Nephron (organoid): ENCODE data around the gene POPDC3.

ENCODE experiments used
- H3K27ac Mint-ChIP-seq, 3 experiments: 2 replicates each; pipeline ENCODE4 v1.8.0; 2020; ENCODE audit warnings: mixed read lengths in 3 of 3, mild to moderate bottlenecking in 2 of 3, moderate library complexity in 1 of 3
- H3K27me3 Mint-ChIP-seq: 2 replicates; pipeline ENCODE4 v1.8.0; 2021; ENCODE audit warnings: low read depth, mild to moderate bottlenecking, moderate library complexity, mixed read lengths
- H3K36me3 Mint-ChIP-seq: 2 replicates; pipeline ENCODE4 v1.8.0; 2020; ENCODE audit warnings: low read depth, mixed read lengths
- H3K4me1 Mint-ChIP-seq: 2 replicates; pipeline ENCODE4 v1.8.0; 2020; ENCODE audit warnings: mixed read lengths
- H3K4me3 Mint-ChIP-seq, 3 experiments: 2 replicates each; pipeline ENCODE4 v1.8.0; 2020; ENCODE audit warnings: mild to moderate bottlenecking in 3 of 3, mixed read lengths in 3 of 3, moderate library complexity in 2 of 3
- H3K9me3 Mint-ChIP-seq: 2 replicates; pipeline ENCODE4 v1.8.0; 2020; ENCODE audit warnings: mixed read lengths
- TF ChIP-seq, protein P1 (sequence below), 3 experiments: fragments of 200-600 bp; sonication (generic); IDR thresholded peaks; one replicate each; pipeline ENCODE4 v1.5.0; 2021; ENCODE audit warnings: antibody characterized with exemption in 3 of 3; ENCODE audit not compliant: unreplicated experiment in 3 of 3

The POPDC3 gene

DNA sequence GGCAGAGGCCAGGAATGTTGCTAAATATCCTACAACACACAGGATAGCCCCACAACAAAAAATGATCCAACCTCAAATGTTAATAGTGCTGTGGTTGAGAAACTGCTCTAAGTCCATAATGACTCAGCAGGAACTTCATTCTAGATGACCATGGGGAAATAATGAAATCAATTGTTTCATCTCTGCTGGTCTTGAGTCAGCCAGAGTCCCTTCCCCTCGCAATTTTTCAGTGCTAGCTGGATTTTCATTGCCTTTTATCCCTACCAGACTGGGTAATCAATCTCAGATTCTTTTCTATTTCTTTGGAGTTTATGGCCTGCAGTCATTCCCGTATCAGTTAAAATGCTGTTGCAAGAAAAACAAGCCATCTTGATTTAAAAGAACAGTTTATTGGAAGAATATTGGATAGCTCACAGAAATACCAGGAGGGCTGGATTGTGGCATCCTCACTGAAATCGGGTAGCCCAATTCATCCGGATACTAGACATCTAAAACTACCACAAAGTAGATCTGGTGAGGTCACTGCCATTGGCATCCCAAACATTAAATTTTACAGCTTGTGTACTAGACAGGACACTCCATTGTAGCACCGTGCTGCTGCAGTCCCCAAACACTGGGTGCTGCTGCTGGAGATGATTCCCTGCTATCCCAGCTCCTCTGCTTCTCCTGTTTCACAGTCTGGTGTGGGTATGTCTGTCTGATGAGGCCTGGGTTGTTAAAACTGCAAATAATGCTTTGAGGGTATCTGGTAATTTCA lies 30.3 kb upstream of the POPDC3 start:
- H3K4me3 Mint-ChIP-seq: no peak overlapping the region
- H3K9me3 Mint-ChIP-seq: no peaks in the 10 kb centered on the region
- peaks cover 13% of the 10 kb centered on the region for H3K4me1 Mint-ChIP-seq
- TF ChIP-seq, protein P1, sequence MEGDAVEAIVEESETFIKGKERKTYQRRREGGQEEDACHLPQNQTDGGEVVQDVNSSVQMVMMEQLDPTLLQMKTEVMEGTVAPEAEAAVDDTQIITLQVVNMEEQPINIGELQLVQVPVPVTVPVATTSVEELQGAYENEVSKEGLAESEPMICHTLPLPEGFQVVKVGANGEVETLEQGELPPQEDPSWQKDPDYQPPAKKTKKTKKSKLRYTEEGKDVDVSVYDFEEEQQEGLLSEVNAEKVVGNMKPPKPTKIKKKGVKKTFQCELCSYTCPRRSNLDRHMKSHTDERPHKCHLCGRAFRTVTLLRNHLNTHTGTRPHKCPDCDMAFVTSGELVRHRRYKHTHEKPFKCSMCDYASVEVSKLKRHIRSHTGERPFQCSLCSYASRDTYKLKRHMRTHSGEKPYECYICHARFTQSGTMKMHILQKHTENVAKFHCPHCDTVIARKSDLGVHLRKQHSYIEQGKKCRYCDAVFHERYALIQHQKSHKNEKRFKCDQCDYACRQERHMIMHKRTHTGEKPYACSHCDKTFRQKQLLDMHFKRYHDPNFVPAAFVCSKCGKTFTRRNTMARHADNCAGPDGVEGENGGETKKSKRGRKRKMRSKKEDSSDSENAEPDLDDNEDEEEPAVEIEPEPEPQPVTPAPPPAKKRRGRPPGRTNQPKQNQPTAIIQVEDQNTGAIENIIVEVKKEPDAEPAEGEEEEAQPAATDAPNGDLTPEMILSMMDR (IDR thresholded peaks at IDR 0.05; ENCODE audit: unreplicated experiment in 3 of 3): no peak
- H3K27me3 Mint-ChIP-seq: no peaks in the 10 kb centered on the region
- no peaks in the 10 kb centered on the region for H3K36me3 Mint-ChIP-seq
- H3K27ac Mint-ChIP-seq: no peak overlapping the region

DNA sequence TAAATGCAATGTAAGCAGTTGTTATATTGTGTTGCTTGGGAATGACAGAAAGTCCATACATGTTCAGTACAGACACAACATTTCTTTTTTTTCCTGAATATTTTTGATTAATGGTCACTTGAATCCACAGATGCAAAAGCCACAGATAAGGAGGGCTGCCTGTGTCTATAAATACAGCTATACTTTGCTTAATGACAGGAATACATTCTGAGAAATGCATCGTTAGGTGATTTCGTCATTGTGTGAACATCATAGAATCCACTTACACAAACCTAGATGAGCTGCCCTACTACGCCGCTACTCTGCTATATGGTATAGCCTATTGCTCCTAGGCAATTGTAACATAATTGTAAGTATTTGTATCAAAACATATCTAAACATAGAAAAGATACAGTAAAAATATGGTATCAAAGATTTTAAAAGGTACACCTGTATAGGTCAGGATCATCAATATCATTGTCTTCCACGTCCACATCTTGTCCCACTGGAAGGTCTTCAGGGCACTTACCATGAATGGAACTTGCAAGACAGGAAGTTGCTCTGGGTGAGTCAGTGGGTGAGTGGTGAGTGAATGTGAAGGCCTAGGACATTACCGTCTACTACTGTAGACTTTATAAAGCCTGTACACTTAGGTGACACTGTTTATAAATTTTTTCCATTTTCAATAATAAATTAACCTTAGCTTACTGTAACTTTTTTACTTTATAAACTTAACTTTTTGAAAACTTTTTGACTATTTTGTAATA lies 27.9 kb upstream of the POPDC3 start:
- Mint-ChIP-seq H3K4me3 (no peak overlapping the region), H3K27ac (no peak overlapping the region), H3K27me3 (no peaks in the 10 kb centered on the region), H3K4me1 (peaks cover 25% of the 10 kb centered on the region), H3K36me3 (no peaks in the 10 kb centered on the region), H3K9me3 (no peaks in the 10 kb centered on the region)
- TF ChIP-seq, protein P1 (IDR thresholded peaks at IDR 0.05; ENCODE audit: unreplicated experiment in 3 of 3): no peak

DNA sequence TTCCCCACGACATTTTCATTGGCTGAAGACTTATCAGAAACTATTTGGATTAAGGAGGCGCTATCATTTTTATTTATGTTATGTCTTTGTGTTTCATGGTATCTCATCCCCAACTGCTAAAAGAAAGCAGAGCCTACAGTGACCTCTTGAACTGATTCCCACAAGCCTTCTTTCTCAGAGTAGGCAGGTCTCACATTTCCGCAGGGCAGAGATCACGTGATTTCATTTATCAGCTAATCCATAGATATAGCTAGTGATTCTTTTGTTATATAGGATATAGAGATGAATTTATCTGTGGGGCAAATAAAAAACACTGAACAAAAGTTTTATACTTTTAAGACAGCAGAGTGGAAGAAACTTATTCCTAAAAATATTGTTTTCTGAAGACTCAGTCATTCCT lies 25.0 kb upstream of the POPDC3 start:
- peaks cover 12% of the 10 kb centered on the region for H3K4me1 Mint-ChIP-seq
- no peaks in the 10 kb centered on the region for H3K27me3 Mint-ChIP-seq
- TF ChIP-seq, protein P1 (IDR thresholded peaks at IDR 0.05; ENCODE audit: unreplicated experiment in 3 of 3): no peak
- peak overlapping the region in 1 of 3 experiments; percentile 52 for H3K27ac Mint-ChIP-seq
- H3K9me3 Mint-ChIP-seq: peaks cover 3% of the 10 kb centered on the region
- H3K36me3 Mint-ChIP-seq: no peaks in the 10 kb centered on the region
- H3K4me3 Mint-ChIP-seq: no peak overlapping the region

DNA sequence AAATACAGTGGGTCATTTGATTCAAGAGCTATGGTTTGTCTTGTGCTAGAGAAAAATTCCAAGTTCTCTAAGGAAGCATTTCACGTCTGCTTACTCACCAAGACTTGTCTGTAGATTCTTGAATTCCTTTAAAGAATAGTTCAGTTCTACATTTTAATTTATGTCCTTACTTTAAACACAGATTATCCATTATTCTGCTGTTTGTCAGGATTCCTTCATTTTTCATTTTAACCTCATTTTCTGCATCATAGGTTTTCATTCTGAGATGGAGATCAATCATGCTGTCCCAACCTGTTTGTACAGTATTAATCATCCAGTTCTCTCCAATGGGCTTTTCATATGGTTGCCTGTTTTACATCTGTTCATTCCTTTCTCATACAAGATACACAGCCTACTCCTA lies 24.5 kb upstream of the POPDC3 start:
- Mint-ChIP-seq H3K9me3 (peaks cover 3% of the 10 kb centered on the region), H3K36me3 (no peaks in the 10 kb centered on the region), H3K4me3 (no peak overlapping the region), H3K27me3 (no peaks in the 10 kb centered on the region), H3K4me1 (peaks cover 12% of the 10 kb centered on the region), H3K27ac (peak overlapping the region in 1 of 3 experiments; percentile 52)
- TF ChIP-seq, protein P1 (IDR thresholded peaks at IDR 0.05; ENCODE audit: unreplicated experiment in 3 of 3): no peak

DNA sequence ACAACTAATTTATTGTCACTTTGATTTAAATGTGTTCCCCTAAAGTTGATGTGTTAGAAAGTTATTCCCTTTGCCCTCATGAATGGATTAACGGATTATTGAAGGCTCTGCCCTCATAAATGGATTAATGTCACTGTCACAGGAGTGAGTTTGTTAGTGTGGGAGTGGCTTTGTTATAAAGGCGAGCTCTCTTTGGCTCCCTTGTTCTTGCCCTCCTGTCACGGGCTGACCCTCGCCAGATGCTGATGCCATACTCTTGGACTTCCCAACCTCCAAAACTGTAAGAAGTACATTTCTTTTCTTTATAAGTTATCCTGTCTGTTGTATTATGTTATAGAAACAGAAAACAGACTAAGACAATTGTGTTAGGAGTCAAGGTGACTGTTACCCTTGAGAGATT lies 22.7 kb upstream of the POPDC3 start:
- TF ChIP-seq, protein P1 (IDR thresholded peaks at IDR 0.05; ENCODE audit: unreplicated experiment in 3 of 3): no peak
- no peak overlapping the region for H3K27ac Mint-ChIP-seq
- no peak overlapping the region for H3K4me3 Mint-ChIP-seq
- H3K27me3 Mint-ChIP-seq: no peaks in the 10 kb centered on the region
- peaks cover 12% of the 10 kb centered on the region for H3K4me1 Mint-ChIP-seq
- H3K36me3 Mint-ChIP-seq: no peaks in the 10 kb centered on the region
- peaks cover 6% of the 10 kb centered on the region for H3K9me3 Mint-ChIP-seq
